ENCODE data around the gene MND1. TPM values are rescaled to one million over a fixed set of nuclear protein-coding genes. Genes with fewer than 3 reads are reported as not detected.

MND1 gene
- total RNA-seq, 1 donor from 2014 or later: 0.53 TPM

- no peaks in the 10 kb centered on the region for H3K9me3 Mint-ChIP-seq
- DNase-seq (no peak), ATAC-seq (ENCODE audit: low read depth) (no peak)
- no peak overlapping the region for H3K27ac Mint-ChIP-seq
- ChIA-PET CTCF (no interaction called here), POLR2A (no interaction called here)
- H3K4me1 Mint-ChIP-seq: no peaks in the 10 kb centered on the region
- TF ChIP-seq CTCF (IDR thresholded peaks at IDR 0.05): no peak
- H3K36me3 Mint-ChIP-seq (ENCODE audit: low read depth): no peaks in the 10 kb centered on the region
- intact Hi-C loops (cut with micrococcal nuclease): no loop called here
- no peak overlapping the region for H3K4me3 Mint-ChIP-seq
- H3K27me3 Mint-ChIP-seq: no peaks in the 10 kb centered on the region
Measured at GRCh38 chr4:153387981-153388380, 43.5 kb downstream of the MND1 start.

GRCh38 chr4:153393397-153393796 lies 48.9 kb downstream of the MND1 start:
- Mint-ChIP-seq H3K27ac (no peak overlapping the region), H3K9me3 (no peaks in the 10 kb centered on the region), H3K4me3 (no peak overlapping the region), H3K4me1 (no peaks in the 10 kb centered on the region), H3K36me3 (ENCODE audit: low read depth) (no peaks in the 10 kb centered on the region), H3K27me3 (no peaks in the 10 kb centered on the region)
- intact Hi-C loops (cut with micrococcal nuclease): no loop called here
- POLR2A ChIA-PET: no interaction called here
- CTCF ChIA-PET: no interaction called here
- TF ChIP-seq CTCF (IDR thresholded peaks at IDR 0.05): no peak
- ATAC-seq (ENCODE audit: low read depth): no peak
- no peak for DNase-seq

- DNase-seq (no peak), ATAC-seq (ENCODE audit: low read depth) (no peak)
- intact Hi-C loops (cut with micrococcal nuclease): no loop called here
- no peaks in the 10 kb centered on the region for H3K36me3 Mint-ChIP-seq (ENCODE audit: low read depth)
- no peak for TF ChIP-seq CTCF (IDR thresholded peaks at IDR 0.05)
- ChIA-PET POLR2A (no interaction called here), CTCF (no interaction called here)
- no peak overlapping the region for H3K4me3 Mint-ChIP-seq
- H3K4me1 Mint-ChIP-seq: no peaks in the 10 kb centered on the region
- H3K27ac Mint-ChIP-seq: no peak overlapping the region
- H3K9me3 Mint-ChIP-seq: no peaks in the 10 kb centered on the region
- no peaks in the 10 kb centered on the region for H3K27me3 Mint-ChIP-seq
Measured at GRCh38 chr4:153394945-153395344, 50.5 kb downstream of the MND1 start.

- Mint-ChIP-seq H3K27ac (no peak overlapping the region), H3K4me1 (no peaks in the 10 kb centered on the region), H3K4me3 (no peak overlapping the region), H3K27me3 (no peaks in the 10 kb centered on the region), H3K9me3 (no peaks in the 10 kb centered on the region), H3K36me3 (ENCODE audit: low read depth) (no peaks in the 10 kb centered on the region)
- ATAC-seq (ENCODE audit: low read depth): no peak
- CTCF ChIA-PET: no interaction called here
- DNase-seq: no peak
- intact Hi-C loops (cut with micrococcal nuclease): no loop called here
- POLR2A ChIA-PET: no interaction called here
- TF ChIP-seq CTCF (IDR thresholded peaks at IDR 0.05): no peak
Measured at GRCh38 chr4:153398713-153399112, 54.2 kb downstream of the MND1 start.

- POLR2A ChIA-PET: no interaction called here
- H3K4me1 Mint-ChIP-seq: no peaks in the 10 kb centered on the region
- no peaks in the 10 kb centered on the region for H3K9me3 Mint-ChIP-seq
- TF ChIP-seq CTCF (IDR thresholded peaks at IDR 0.05): no peak
- DNase-seq: no peak
- H3K27ac Mint-ChIP-seq: no peak overlapping the region
- H3K4me3 Mint-ChIP-seq: no peak overlapping the region
- ATAC-seq (ENCODE audit: low read depth): no peak
- no peaks in the 10 kb centered on the region for H3K27me3 Mint-ChIP-seq
- CTCF ChIA-PET: no interaction called here
- intact Hi-C loops (cut with micrococcal nuclease): no loop called here
- no peaks in the 10 kb centered on the region for H3K36me3 Mint-ChIP-seq (ENCODE audit: low read depth)
Measured at GRCh38 chr4:153399358-153399757, 54.9 kb downstream of the MND1 start.
